Neuronal stem cell (in vitro differentiated cells): ENCODE results near the gene LDB2.

Experiments used
- DNase-seq: peaks from one replicate; pipeline ENCODE4 v3.0.0-alpha.2; 2013; ENCODE audit warnings: low spot score
- H2AFZ ChIP-seq: one replicate; pipeline ENCODE4 v1.6.1; 2013; ENCODE audit warnings: mild to moderate bottlenecking, low read length, inconsistent platforms
- H2AK5ac ChIP-seq: 2 replicates; pipeline ENCODE4 v1.6.1; 2013; ENCODE audit warnings: low read depth, mild to moderate bottlenecking, inconsistent platforms, low read length, moderate library complexity, mixed read lengths
- H2BK120ac ChIP-seq: 2 replicates; pipeline ENCODE4 v1.6.1; 2013; ENCODE audit warnings: low read depth, mild to moderate bottlenecking, inconsistent platforms, low read length, moderate library complexity, mixed read lengths
- H2BK12ac ChIP-seq: one replicate; pipeline ENCODE4 v1.6.1; 2013; ENCODE audit warnings: low read length, inconsistent platforms
- H2BK15ac ChIP-seq: 2 replicates; pipeline ENCODE4 v1.6.1; 2013; ENCODE audit warnings: mild to moderate bottlenecking, low read length, inconsistent platforms, mixed read lengths
- H2BK5ac ChIP-seq: one replicate; pipeline ENCODE4 v1.6.1; 2013; ENCODE audit warnings: inconsistent platforms, mild to moderate bottlenecking, low read length, moderate library complexity
- H3K14ac ChIP-seq: one replicate; pipeline ENCODE4 v1.6.1; 2013; ENCODE audit warnings: low read length, inconsistent platforms
- H3K18ac ChIP-seq: 2 replicates; pipeline ENCODE4 v1.6.1; 2013; ENCODE audit warnings: low read length, inconsistent platforms
- H3K23ac ChIP-seq: 2 replicates; pipeline ENCODE4 v1.6.1; 2013; ENCODE audit warnings: low read depth, mild to moderate bottlenecking, mixed read lengths, low read length, inconsistent platforms; ENCODE audit not compliant: poor library complexity
- H3K27ac ChIP-seq: replicated peaks from 3 replicates; pipeline ENCODE4 v1.5.1; 2013; ENCODE audit warnings: low read length, inconsistent platforms
- H3K27me3 ChIP-seq, 3 experiments: 2 replicates each; pipeline ENCODE4 v1.6.1; 2013; ENCODE audit warnings: low read length in 3 of 3, mild to moderate bottlenecking in 2 of 3, inconsistent platforms in 1 of 3, low read depth in 1 of 3, mixed read lengths in 1 of 3, moderate library complexity in 1 of 3; ENCODE audit not compliant: control insufficient read depth in 3 of 3, insufficient read depth in 3 of 3
- H3K36me3 ChIP-seq, 2 donors: replicated peaks in 1 of 2; 2 replicates each; pipeline ENCODE4 v1.6.1; 2013; ENCODE audit warnings: low read length in 2 of 2; ENCODE audit not compliant: control insufficient read depth in 2 of 2, insufficient read depth in 2 of 2
- H3K4ac ChIP-seq: 2 replicates; pipeline ENCODE4 v1.6.1; 2013; ENCODE audit warnings: inconsistent platforms, mild to moderate bottlenecking, low read length, moderate library complexity
- H3K4me1 ChIP-seq, 2 donors: 1 replicate in 1 of 2; 2 replicates in 1 of 2; pipeline ENCODE4 v1.6.1; 2013; ENCODE audit warnings: low read length in 2 of 2, low read depth in 1 of 2; ENCODE audit not compliant: control insufficient read depth in 2 of 2, insufficient read depth in 1 of 2
- H3K4me2 ChIP-seq: one replicate; pipeline ENCODE4 v1.6.1; 2013; ENCODE audit warnings: mild to moderate bottlenecking, low read length, inconsistent platforms; ENCODE audit not compliant: insufficient read depth, poor library complexity, severe bottlenecking
- H3K4me3 ChIP-seq, 2 donors: 2 replicates each; pipeline ENCODE4 v1.5.1; 2013; ENCODE audit warnings: low read length in 2 of 2, mild to moderate bottlenecking in 2 of 2, inconsistent platforms in 1 of 2, moderate library complexity in 1 of 2
- H3K79me1 ChIP-seq: one replicate; pipeline ENCODE4 v1.6.1; 2013; ENCODE audit warnings: low read depth, mild to moderate bottlenecking, inconsistent platforms, low read length, moderate library complexity
- H3K9ac ChIP-seq: one replicate; pipeline ENCODE4 v1.6.1; 2013; ENCODE audit warnings: mild to moderate bottlenecking, low read depth, low read length, inconsistent platforms; ENCODE audit not compliant: poor library complexity
- H3K9me3 ChIP-seq, 2 donors: replicated peaks in 1 of 2; 2 replicates each; pipeline versions ENCODE3 to v1.6.1; 2013; ENCODE audit warnings: low read length in 2 of 2, mild to moderate bottlenecking in 2 of 2, inconsistent platforms in 1 of 2, low read depth in 1 of 2, mixed read lengths in 1 of 2, moderate library complexity in 1 of 2; ENCODE audit not compliant: control insufficient read depth in 2 of 2, insufficient read depth in 1 of 2
- H4K8ac ChIP-seq: one replicate; pipeline ENCODE4 v1.6.1; 2013; ENCODE audit warnings: low read depth, mild to moderate bottlenecking, inconsistent platforms, low read length, moderate library complexity
- H4K91ac ChIP-seq: one replicate; pipeline ENCODE4 v1.6.1; 2013; ENCODE audit warnings: low read length, low read depth, mild to moderate bottlenecking, inconsistent platforms; ENCODE audit not compliant: poor library complexity
- WGBS, 2 donors: extraction: QIAGEN DNeasy Blood & Tissue Kit; methylation state at CpG; one replicate each; pipeline ENCODE4 v1.1.7; 2013; ENCODE audit warnings: missing lambda C conversion rate in 2 of 2, mixed read lengths in 1 of 2; ENCODE audit not compliant: insufficient read length in 2 of 2, insufficient replicate concordance in 1 of 2; ENCODE audit errors: extremely low coverage in 2 of 2; 5-methylcytosine and 5-hydroxymethylcytosine counted together

LDB2 gene

DNA sequence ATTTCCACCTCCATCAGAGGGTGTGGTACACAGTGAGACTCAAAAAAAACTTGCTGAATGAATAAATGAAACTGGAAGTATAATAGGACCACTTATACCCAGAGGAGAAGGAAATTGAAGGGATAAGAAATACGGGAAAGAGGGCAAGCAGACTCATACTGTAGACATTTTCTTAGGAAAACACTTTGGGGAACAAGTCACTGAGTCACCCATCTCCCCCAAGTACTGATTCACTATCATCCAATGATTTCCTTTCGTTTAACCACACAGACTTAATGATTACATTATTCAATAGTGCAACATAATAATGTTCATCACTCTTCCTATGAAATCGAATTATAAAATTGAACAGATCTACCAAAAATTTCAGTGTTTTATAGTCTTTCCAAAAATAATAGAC, 97.1 kb downstream of the LDB2 start:
- H3K4me3 ChIP-seq = no peak overlapping the region
- WGBS, 2 donors = no CpG with 5 or more reads among the region's 3 CpGs
- H3K9ac ChIP-seq = no peak overlapping the region
- H3K9me3 ChIP-seq = no peaks in the 10 kb centered on the region
- H2BK12ac ChIP-seq = no peak overlapping the region
- H3K27ac ChIP-seq = no peak overlapping the region
- no peak overlapping the region for H2AK5ac ChIP-seq
- no peak overlapping the region for H3K4me2 ChIP-seq
- H3K27me3 ChIP-seq = no peaks in the 10 kb centered on the region
- H2BK5ac ChIP-seq = no peak overlapping the region
- no peak overlapping the region for H2BK120ac ChIP-seq
- H3K79me1 ChIP-seq = no peaks in the 10 kb centered on the region
- no peak overlapping the region for H2AFZ ChIP-seq
- H3K4ac ChIP-seq = no peak overlapping the region
- H4K91ac ChIP-seq = no peak overlapping the region
- H3K23ac ChIP-seq = no peak overlapping the region
- H3K14ac ChIP-seq = no peak overlapping the region
- DNase-seq = no peak
- H3K4me1 ChIP-seq = no peaks in the 10 kb centered on the region
- H3K18ac ChIP-seq = no peak overlapping the region
- no peak overlapping the region for H2BK15ac ChIP-seq
- no peak overlapping the region for H4K8ac ChIP-seq
- no peaks in the 10 kb centered on the region for H3K36me3 ChIP-seq

DNA sequence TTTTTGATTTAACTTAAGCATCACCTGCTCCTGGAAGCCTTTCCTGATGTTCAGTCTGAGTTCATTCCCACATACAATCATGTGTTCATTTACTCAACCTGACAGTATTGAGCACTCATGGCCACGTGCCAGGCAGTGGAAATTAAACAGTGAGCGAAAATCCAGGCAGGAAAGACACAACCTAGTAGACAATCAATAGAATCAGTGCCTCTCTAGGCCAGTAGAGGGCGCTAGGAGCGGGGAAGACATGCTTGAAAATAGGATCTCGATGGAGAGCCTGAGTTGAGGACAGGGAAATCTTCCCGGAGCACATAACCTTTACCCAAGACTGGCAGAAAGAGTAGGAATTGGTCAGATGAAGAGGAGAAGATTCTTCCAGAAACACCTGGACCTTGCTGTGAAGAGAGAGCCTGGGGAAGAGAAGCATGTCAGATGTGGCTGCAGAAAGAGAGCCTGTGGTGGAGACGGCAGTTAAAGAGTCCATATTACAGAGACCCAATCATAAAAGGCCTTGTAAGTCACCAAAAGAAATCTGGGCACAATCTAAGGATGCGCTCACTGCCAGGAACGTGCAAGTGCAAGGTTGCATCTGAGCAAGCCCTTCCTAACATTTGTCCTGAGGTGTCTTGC, 103.5 kb downstream of the LDB2 start:
- Histone ChIP-seq H3K14ac (no peak overlapping the region), H3K4ac (no peak overlapping the region), H2BK15ac (no peak overlapping the region), H3K4me2 (no peak overlapping the region), H2BK120ac (no peak overlapping the region), H3K9me3 (no peaks in the 10 kb centered on the region), H3K27ac (no peak overlapping the region), H2AK5ac (no peak overlapping the region), H3K36me3 (no peaks in the 10 kb centered on the region), H3K4me3 (no peak overlapping the region), H3K4me1 (peaks cover 0 to 3% of the 10 kb centered on the region in 2 donors), H2AFZ (peak overlapping the region; percentile 20), H3K23ac (no peak overlapping the region), H3K27me3 (no peaks in the 10 kb centered on the region), H3K79me1 (no peaks in the 10 kb centered on the region), H3K9ac (no peak overlapping the region), H2BK12ac (no peak overlapping the region), H3K18ac (no peak overlapping the region), H4K91ac (no peak overlapping the region), H2BK5ac (no peak overlapping the region), H4K8ac (no peak overlapping the region)
- peak; percentile 56 for DNase-seq
- WGBS, 2 donors = no CpG with 5 or more reads among the region's 9 CpGs

DNA sequence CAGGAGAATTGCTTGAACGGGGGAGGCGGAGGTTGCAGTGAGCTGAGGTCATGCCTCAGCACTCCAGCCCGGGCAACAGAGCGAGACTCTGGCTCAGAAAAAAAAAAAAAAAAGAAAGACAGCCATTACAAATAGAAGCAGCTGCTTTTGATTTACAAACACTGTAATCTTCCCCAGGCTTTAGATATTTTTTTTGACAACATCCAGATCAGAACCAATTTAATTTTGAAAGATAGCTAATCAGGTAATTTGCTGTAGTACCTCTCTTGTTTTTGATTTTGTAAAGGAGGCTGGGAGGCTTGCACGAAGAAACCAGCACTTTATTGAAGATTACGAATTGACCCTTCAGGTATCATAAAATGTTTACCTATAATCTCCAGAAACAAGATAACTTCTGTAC, 107.0 kb downstream of the LDB2 start:
- H3K14ac ChIP-seq = no peak overlapping the region
- no peak for DNase-seq
- H2BK5ac ChIP-seq = no peak overlapping the region
- H3K4me3 ChIP-seq = no peak overlapping the region
- H3K4me2 ChIP-seq = no peak overlapping the region
- H2BK15ac ChIP-seq = no peak overlapping the region
- no peaks in the 10 kb centered on the region for H3K36me3 ChIP-seq
- no peak overlapping the region for H2AK5ac ChIP-seq
- no peaks in the 10 kb centered on the region for H3K79me1 ChIP-seq
- no peak overlapping the region for H3K27ac ChIP-seq
- no peak overlapping the region for H4K8ac ChIP-seq
- H2BK12ac ChIP-seq = no peak overlapping the region
- no peak overlapping the region for H2AFZ ChIP-seq
- H3K27me3 ChIP-seq = no peaks in the 10 kb centered on the region
- no peak overlapping the region for H3K9ac ChIP-seq
- H3K23ac ChIP-seq = no peak overlapping the region
- H3K4me1 ChIP-seq = peaks cover 0 to 6% of the 10 kb centered on the region in 2 donors
- H2BK120ac ChIP-seq = no peak overlapping the region
- H4K91ac ChIP-seq = no peak overlapping the region
- H3K9me3 ChIP-seq = no peaks in the 10 kb centered on the region
- H3K4ac ChIP-seq = no peak overlapping the region
- no CpG with 5 or more reads among the region's 6 CpGs for WGBS, 2 donors
- H3K18ac ChIP-seq = no peak overlapping the region

DNA sequence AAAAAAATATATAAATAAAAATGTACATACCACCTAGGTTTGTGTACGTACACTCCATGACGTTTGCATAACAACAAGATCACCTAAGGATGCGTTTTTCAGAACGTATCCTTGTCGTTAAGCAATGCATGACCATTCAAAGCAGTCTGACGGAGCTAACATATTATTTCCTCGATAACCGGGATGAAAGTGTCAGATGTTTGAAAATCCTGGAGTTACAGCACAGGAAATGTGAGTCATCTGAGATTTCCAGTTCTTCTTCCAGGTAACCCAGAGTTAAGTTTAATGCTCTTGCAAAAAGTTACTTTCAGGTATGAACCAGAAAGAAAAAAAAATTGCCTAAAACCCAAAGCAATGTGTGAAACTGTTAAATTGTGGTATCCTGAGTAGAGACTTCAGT, 107.9 kb downstream of the LDB2 start:
- Histone ChIP-seq H2BK120ac (no peak overlapping the region), H3K9me3 (no peaks in the 10 kb centered on the region), H3K4ac (no peak overlapping the region), H3K79me1 (no peaks in the 10 kb centered on the region), H3K9ac (no peak overlapping the region), H3K23ac (no peak overlapping the region), H2BK5ac (no peak overlapping the region), H4K8ac (no peak overlapping the region), H3K4me1 (peaks cover 0 to 6% of the 10 kb centered on the region in 2 donors), H2BK12ac (no peak overlapping the region), H2AK5ac (no peak overlapping the region), H2AFZ (no peak overlapping the region), H3K4me2 (no peak overlapping the region), H3K18ac (no peak overlapping the region), H2BK15ac (no peak overlapping the region), H3K4me3 (no peak overlapping the region), H4K91ac (no peak overlapping the region), H3K14ac (no peak overlapping the region), H3K36me3 (no peaks in the 10 kb centered on the region), H3K27me3 (no peaks in the 10 kb centered on the region), H3K27ac (no peak overlapping the region)
- DNase-seq = no peak
- WGBS, 2 donors = no CpG with 5 or more reads among the region's 8 CpGs
